Stimulated activated naive CD8-positive, alpha-beta T cell treated with anti-CD3 and anti-CD28 coated beads, Interleukin-15, amount 100 ng/mL, for 72 hours (primary cell): ENCODE measurements around the gene PLCD3.

Experiments used
- ATAC-seq: fragments of 150-1000 bp; cut with Tn5 transposase; 2 replicates; pipeline ENCODE4 v1.10.0; 2021; ENCODE audit warnings: mild to moderate bottlenecking, moderate library complexity
- DNase-seq, 2 donors: peaks; one replicate each; pipeline ENCODE4 v3.0.0; 2021 to 2022
- H3K27ac Mint-ChIP-seq, 2 donors: one replicate each; pipeline ENCODE4 v1.8.0; 2022; ENCODE audit warnings: mild to moderate bottlenecking in 2 of 2, mixed read lengths in 2 of 2, moderate library complexity in 2 of 2
- H3K27me3 Mint-ChIP-seq: one replicate; pipeline ENCODE4 v1.8.0; 2022; ENCODE audit warnings: mixed read lengths
- H3K4me1 Mint-ChIP-seq: one replicate; pipeline ENCODE4 v1.8.0; 2022; ENCODE audit warnings: mild to moderate bottlenecking, mixed read lengths
- H3K4me3 Mint-ChIP-seq, 2 donors: one replicate each; pipeline ENCODE4 v1.8.0; 2022; ENCODE audit warnings: mild to moderate bottlenecking in 2 of 2, mixed read lengths in 2 of 2, moderate library complexity in 1 of 2
- H3K9me3 Mint-ChIP-seq, 2 donors: one replicate each; pipeline ENCODE4 v1.8.0; 2022; ENCODE audit warnings: mixed read lengths in 2 of 2

PLCD3 gene

GRCh38 chr17:45063198-45063597 lies 69.1 kb downstream of the PLCD3 start:
- H3K27me3 Mint-ChIP-seq: no peaks in the 10 kb centered on the region
- ATAC-seq (no peak), DNase-seq (no peak)
- H3K4me1 Mint-ChIP-seq: peaks cover 67% of the 10 kb centered on the region
- peak overlapping the region; percentile 86 for H3K4me3 Mint-ChIP-seq
- no peaks in the 10 kb centered on the region for H3K9me3 Mint-ChIP-seq
- peak overlapping the region; percentile 23 to 34 for H3K27ac Mint-ChIP-seq

- peak overlapping the region; percentile 86 for H3K4me3 Mint-ChIP-seq
- DNase-seq (no peak), ATAC-seq (no peak)
- H3K4me1 Mint-ChIP-seq: peaks cover 57% of the 10 kb centered on the region
- no peaks in the 10 kb centered on the region for H3K27me3 Mint-ChIP-seq
- peak overlapping the region; percentile 95 to 98 for H3K27ac Mint-ChIP-seq
- H3K9me3 Mint-ChIP-seq: no peaks in the 10 kb centered on the region
Measured at GRCh38 chr17:45061606-45062205, 70.6 kb downstream of the PLCD3 start.

- Mint-ChIP-seq H3K27me3 (no peaks in the 10 kb centered on the region), H3K9me3 (no peaks in the 10 kb centered on the region), H3K4me3 (peak within 1 kb of the TSS; percentile 86), H3K4me1 (peaks cover 60% of the 10 kb centered on the region), H3K27ac (peak within 1 kb of the TSS; percentile 95 to 98)
- ATAC-seq (peak; percentile 95), DNase-seq (peak; percentile 94 to 98)
Measured at GRCh38 chr17:45060797-45061605, 71.3 kb downstream of the PLCD3 start, which contains the start of gene NMT1. Gene NMT1, plus strand, starts transcription at chr17:45061317. Its CDS starts 13 bp downstream, at chr17:45061330.

DNA sequence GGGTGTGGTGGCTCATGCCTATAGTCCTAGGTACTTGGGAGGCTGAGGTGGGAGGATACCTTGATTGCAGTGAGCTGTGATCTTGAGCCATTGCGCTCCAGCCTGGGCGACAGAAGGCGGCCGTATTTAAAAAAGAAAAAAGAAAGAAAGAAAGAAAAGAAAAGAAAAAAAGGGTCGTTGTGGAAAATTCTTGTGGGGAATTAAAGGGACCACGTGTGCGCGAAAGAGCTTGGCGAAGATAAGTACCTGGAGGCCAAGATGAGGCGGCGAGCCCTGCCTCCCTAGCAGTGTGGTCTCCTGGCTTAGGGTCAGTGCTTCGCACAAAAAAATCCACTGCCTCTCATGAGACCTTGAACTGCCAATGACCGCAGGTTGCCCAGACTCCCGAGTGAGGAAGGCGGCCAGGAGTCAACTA lies 71.9 kb downstream of the PLCD3 start:
- peak overlapping the region; percentile 95 to 98 for H3K27ac Mint-ChIP-seq
- peak overlapping the region; percentile 86 for H3K4me3 Mint-ChIP-seq
- peaks cover 66% of the 10 kb centered on the region for H3K4me1 Mint-ChIP-seq
- DNase-seq (peak in 1 of 2 donors; percentile 1), ATAC-seq (peak; percentile 0)
- no peaks in the 10 kb centered on the region for H3K27me3 Mint-ChIP-seq
- no peaks in the 10 kb centered on the region for H3K9me3 Mint-ChIP-seq
